Kidney tubule cell (primary cell): ENCODE results near the gene ZNF562.

Experiments
- DNase-seq: peaks from one replicate; pipeline ENCODE4 v3.0.0-alpha.2; 2018; ENCODE audit warnings: low spot score

Gene ZNF562

GRCh38 chr19:9641810-9642209 lies 33.1 kb downstream of the ZNF562 start:
- no peak for DNase-seq

GRCh38 chr19:9640956-9641355 lies 33.9 kb downstream of the ZNF562 start:
- no peak for DNase-seq

- DNase-seq, result no peak
Measured at GRCh38 chr19:9636018-9636417, 38.9 kb downstream of the ZNF562 start.

DNA sequence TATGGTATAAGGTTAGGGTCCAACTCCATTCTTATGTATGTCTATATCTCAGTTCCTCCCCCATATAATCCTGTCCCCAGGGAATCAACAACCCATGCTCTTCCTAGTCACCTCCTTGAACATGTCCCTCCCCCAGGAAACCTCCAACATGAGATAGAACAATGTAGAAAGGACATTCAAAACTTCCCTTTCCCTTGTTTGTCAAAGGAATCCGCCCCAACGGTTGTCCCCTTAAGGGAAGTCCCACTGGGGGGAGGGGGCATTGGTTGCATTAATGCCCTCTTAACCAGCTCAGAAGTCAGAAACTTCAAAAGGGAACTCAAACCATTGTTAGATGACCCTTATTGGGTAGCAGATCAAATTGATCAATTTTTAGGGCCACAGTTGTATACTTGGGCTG lies 47.0 kb downstream of the ZNF562 start:
- DNase-seq, result no peak

DNA sequence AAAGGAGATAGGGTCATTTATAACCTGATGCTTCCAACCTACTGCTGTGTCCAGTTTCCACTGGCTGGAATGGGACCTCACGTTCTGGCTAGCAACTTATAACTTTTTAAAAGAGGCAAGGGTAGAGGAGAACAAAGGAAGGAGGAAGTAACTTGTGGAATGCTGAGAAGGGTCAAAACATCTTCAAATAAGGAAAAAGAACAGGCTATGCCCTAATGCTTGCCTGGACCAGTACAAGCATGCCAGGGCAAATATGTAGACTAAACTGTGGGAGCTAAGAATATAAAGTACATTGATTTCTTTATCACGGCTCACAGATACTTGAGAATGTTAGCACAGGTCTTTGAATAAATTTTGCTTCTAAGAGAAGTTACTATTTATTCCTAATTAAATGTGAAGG lies 52.4 kb downstream of the ZNF562 start:
- DNase-seq, result peak; percentile 34

DNA sequence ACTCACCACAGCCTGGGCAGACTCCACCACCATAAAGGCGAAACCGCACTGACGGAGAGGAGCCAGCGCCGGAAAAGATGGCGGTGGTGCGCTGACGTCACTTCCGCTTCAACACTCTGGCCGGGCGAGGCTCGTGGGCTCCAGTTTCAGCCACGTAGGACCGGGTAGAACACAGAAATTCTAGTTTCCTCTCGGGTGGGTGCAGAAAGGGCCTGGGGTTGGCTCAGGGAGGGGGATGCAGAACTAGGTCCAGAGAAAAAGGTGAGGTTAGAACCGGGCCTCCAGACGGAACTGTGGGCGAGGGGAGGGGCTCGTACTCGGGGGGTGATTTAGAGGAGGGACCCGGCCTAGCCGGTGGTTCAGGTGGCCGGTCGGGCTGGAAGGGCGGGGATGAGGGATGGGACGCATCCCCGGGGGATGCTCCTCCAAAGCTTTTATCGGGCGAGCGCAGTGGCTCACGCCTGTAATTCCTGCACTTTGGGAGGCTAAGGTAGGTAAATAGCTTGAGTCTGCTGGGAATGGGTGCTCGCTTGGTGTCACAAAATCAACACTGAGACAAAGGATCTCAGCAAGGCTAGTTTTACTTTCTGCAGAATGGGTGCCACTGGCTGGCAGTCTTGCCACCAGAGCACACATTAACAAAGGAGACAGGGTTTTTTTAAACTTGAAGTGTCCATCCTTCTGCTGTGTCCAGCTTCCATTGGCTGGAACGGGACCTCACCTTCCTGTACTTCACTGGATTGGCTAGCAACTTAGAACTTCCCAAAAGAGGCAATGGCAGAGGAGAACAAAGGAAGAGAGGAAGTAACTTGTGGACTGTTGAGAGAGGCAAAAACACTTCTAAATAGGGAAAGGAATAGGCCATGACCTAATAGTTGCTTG lies 53.5 kb downstream of the ZNF562 start, which contains the start of gene ZNF561:
Gene ZNF561 (minus strand): TSS at position 77 of the 882 bp plus-strand sequence. CDS start 1,776 bp downstream, outside the sequence.
- DNase-seq, result peak; percentile 89

GRCh38 chr19:9620842-9621155 lies 54.1 kb downstream of the ZNF562 start:
- DNase-seq, result no peak

DNA sequence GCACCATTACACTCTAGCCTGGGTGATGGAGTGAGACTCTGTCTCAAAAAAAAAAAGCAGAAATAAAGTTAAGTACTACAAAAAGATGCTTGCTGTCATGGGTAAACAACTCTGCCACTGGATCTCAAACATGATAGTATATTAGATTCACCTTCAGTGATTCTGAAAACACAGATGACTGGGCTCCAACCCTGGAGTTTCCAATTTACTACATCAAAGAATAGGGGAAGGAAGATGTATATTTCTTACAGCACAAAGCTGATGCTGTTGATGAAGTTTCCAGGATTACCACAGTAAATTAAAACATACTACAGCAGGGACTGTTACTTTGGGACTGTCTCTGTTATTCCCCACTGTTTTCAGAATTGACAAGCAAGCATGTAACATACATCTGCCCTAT lies 59.1 kb downstream of the ZNF562 start:
- DNase-seq, result no peak

DNA sequence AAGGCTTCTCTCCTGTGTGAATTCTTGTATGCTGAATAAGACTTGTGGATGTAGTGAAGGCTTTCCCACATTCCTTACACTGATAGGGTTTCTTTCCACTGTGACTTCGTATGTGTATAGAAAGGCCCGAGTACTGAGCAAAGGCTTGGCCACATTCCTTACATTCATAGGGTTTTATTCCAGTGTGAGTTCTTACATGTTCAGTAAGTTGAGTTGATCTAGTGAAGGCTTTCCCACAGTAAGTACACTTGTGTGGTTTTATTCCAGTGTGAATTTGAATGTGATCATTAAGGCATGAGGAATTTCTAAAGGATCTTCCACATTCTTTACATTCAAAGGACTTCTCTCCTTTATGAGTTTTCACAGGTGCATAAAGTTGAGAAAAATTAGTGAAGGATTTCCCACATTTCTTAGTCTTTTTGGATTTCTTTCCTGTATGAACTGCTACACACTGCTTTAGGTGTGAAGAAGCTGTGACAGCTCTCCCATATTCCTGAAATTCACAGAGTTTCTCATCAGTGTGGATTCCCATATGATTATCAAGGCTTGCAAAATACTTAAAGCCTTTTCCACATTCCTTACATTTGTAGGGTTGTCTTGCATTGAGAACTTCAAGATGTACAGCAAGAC lies 64.3 kb downstream of the ZNF562 start:
- no peak for DNase-seq

DNA sequence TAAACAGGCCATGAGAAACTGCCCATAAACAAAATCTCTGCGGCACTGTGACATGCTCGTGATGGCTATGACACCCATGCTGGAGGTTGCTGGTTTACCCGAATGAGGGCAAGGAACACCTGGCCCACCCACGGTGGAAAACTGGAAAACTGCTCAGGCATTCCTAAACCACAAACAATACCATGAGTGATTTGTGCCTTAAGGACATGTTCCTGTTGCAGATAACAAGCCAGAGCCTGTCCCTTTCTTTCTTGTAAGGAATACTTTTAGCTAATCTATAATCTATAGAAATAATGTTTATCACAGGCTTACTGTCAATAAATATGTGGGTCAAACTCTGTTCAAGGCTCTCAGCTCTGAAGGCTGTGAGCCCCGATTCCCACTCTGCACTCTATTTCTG lies 66.0 kb downstream of the ZNF562 start:
- no peak for DNase-seq

- DNase-seq, result peak; percentile 91
Measured at GRCh38 chr19:9597027-9597426, 77.9 kb downstream of the ZNF562 start.
